GM12878 (cell line): ENCODE measurements around the gene OPCML. TPM values are rescaled to one million over a fixed set of nuclear protein-coding genes. Genes with fewer than 3 reads are reported as not detected.

Experiments
- ATAC-seq: fragments of 200-7000 bp; cut with Tn5 transposase; 3 replicates; pipeline ENCODE4 v1.9.1; 2020; ENCODE audit warnings: mild to moderate bottlenecking, moderate library complexity
- BruUV-seq: library from RNA; stranded (reverse); fragments of 400-500 nt; replicated peaks from 2 replicates; lab custom pipeline; 2021; lab: Mats Ljungman, UMichigan
- CTCF ChIA-PET: fragments of 300-600 bp; sonication (Branson Sonifier 250); formaldehyde crosslinking; extraction: SDS; loops from one replicate; lab custom pipeline; 2021; ENCODE audit warnings: inconsistent platforms; lab: Yijun Ruan, JAX
- POLR2A ChIA-PET: fragments of 350-600 bp; formaldehyde crosslinking; extraction: SDS; loops from one replicate; lab custom pipeline; 2021; ENCODE audit warnings: inconsistent platforms; lab: Charles Lee
- RAD21 ChIA-PET: fragments of 300-600 bp; sonication (Branson Sonifier 250); formaldehyde crosslinking; loops from one replicate; lab custom pipeline; 2023; ENCODE audit warnings: antibody characterized with exemption; ENCODE audit not compliant: unreplicated experiment; lab: Charles Lee
- SMC1A ChIA-PET: fragments of 300-600 bp; sonication (Branson Sonifier 250); formaldehyde crosslinking; loops from one replicate; lab custom pipeline; 2023; ENCODE audit not compliant: unreplicated experiment, uncharacterized antibody; lab: Charles Lee
- DNase-seq: peaks from one replicate; pipeline ENCODE4 v3.0.0-alpha.2; 2011; ENCODE audit warnings: low read depth, low spot score
- FAIRE-seq: peaks from 3 replicates; lab custom pipeline; 2011; peaks lifted over from hg19 to GRCh38; lab: Jason Lieb, UNC
- H2AFZ ChIP-seq: 2 replicates; pipeline ENCODE4 v1.6.0; 2011; ENCODE audit warnings: low read depth, low read length, control low read depth; ENCODE audit not compliant: control insufficient read depth
- H3K27ac ChIP-seq: 2 replicates; pipeline ENCODE4 v1.5.1; 2011; ENCODE audit warnings: control low read depth; ENCODE audit not compliant: control insufficient read depth, insufficient read depth
- H3K27me3 ChIP-seq, 2 experiments: replicated peaks in 1 of 2; 2 replicates each; pipeline versions ENCODE4 v1.6.0 to v1.6.1; 2011; ENCODE audit warnings: low read length in 1 of 2; ENCODE audit not compliant: control insufficient read depth in 2 of 2, insufficient read depth in 2 of 2
- H3K36me3 ChIP-seq, 2 experiments: 2 replicates each; pipeline ENCODE4 v1.5.1; 2011; ENCODE audit warnings: low read length in 1 of 2; ENCODE audit not compliant: control insufficient read depth in 2 of 2, insufficient read depth in 2 of 2
- H3K4me1 ChIP-seq: 2 replicates; pipeline ENCODE4 v1.6.1; 2011; ENCODE audit warnings: mild to moderate bottlenecking, low read length, moderate library complexity, mixed read lengths; ENCODE audit not compliant: control insufficient read depth, insufficient read depth
- H3K4me2 ChIP-seq: 2 replicates; pipeline ENCODE4 v1.6.0; 2011; ENCODE audit warnings: control low read depth; ENCODE audit not compliant: control insufficient read depth, insufficient read depth
- H3K4me3 ChIP-seq: fragments of 200-600 bp; sonication (generic); 2 replicates; pipeline ENCODE4 v1.5.1; 2016
- H3K79me2 ChIP-seq: 2 replicates; pipeline ENCODE4 v1.6.0; 2011; ENCODE audit warnings: low read length; ENCODE audit not compliant: control insufficient read depth, insufficient read depth
- H3K9ac ChIP-seq: 2 replicates; pipeline ENCODE4 v1.8.0; 2011; ENCODE audit warnings: low read length, control low read depth, mixed read lengths; ENCODE audit not compliant: control insufficient read depth, insufficient read depth
- H3K9me3 ChIP-seq: replicated peaks from 3 replicates; pipeline ENCODE4 v1.5.1; 2011; ENCODE audit warnings: mild to moderate bottlenecking, low read length; ENCODE audit not compliant: control insufficient read depth, insufficient read depth
- H4K20me1 ChIP-seq: 2 replicates; pipeline ENCODE4 v1.6.0; 2011; ENCODE audit not compliant: control insufficient read depth, insufficient read depth
- BACH1 ChIP-seq: fragments of 450-650 bp; IDR thresholded peaks from 2 replicates; pipeline ENCODE4 v1.6.1; 2017; ENCODE audit warnings: mild to moderate bottlenecking, borderline replicate concordance
- BCL11A ChIP-seq: IDR thresholded peaks from 2 replicates; pipeline ENCODE4 v1.6.1; 2011; ENCODE audit warnings: low read depth, low read length
- IKZF1 ChIP-seq: fragments of 450-650 bp; conservative IDR thresholded peaks from 2 replicates; pipeline ENCODE4 v1.6.1; 2017; ENCODE audit warnings: antibody characterized with exemption, mild to moderate bottlenecking
- JUND ChIP-seq: IDR thresholded peaks from 2 replicates; pipeline ENCODE4 v1.6.1; 2012; ENCODE audit warnings: low read depth, mild to moderate bottlenecking, low read length, improper control_type of control experiment, moderate library complexity
- KDM1A ChIP-seq: fragments of 200-600 bp; sonication (generic); IDR thresholded peaks from 2 replicates; pipeline ENCODE4 v1.6.1; 2016; ENCODE audit warnings: borderline replicate concordance
- NFYA ChIP-seq: IDR thresholded peaks from 2 replicates; pipeline ENCODE4 v1.6.1; 2011; ENCODE audit warnings: low read depth, mild to moderate bottlenecking, low read length, improper control_type of control experiment, borderline replicate concordance
- NFYB ChIP-seq: IDR thresholded peaks from 2 replicates; pipeline ENCODE4 v1.6.1; 2011; ENCODE audit warnings: low read depth, mild to moderate bottlenecking, low read length, improper control_type of control experiment, moderate library complexity; ENCODE audit not compliant: insufficient read depth
- NRF1 ChIP-seq: conservative IDR thresholded peaks from 2 replicates; pipeline ENCODE4 v1.6.1; 2011; ENCODE audit warnings: mild to moderate bottlenecking, low read depth, low read length, improper control_type of control experiment
- POLR2AphosphoS5 ChIP-seq: IDR thresholded peaks from 2 replicates; pipeline ENCODE4 v1.6.1; 2011; ENCODE audit warnings: mild to moderate bottlenecking, low read length, inconsistent platforms
- RB1 ChIP-seq: fragments of 450-650 bp; formaldehyde crosslinking; IDR thresholded peaks from 2 replicates; pipeline ENCODE4 v1.6.1; 2017; ENCODE audit warnings: mild to moderate bottlenecking, borderline replicate concordance
- ZNF622 ChIP-seq: fragments of 450-650 bp; IDR thresholded peaks from 2 replicates; pipeline ENCODE4 v1.6.1; 2017; ENCODE audit warnings: mild to moderate bottlenecking, inconsistent platforms
- WGBS: methylation state at CpG from one replicate; pipeline ENCODE4 v1.1.6; 2016; ENCODE audit warnings: low lambda C conversion rate; ENCODE audit not compliant: insufficient replicate concordance, insufficient coverage; ENCODE audit errors: missing lambda C conversion rate; 5-methylcytosine and 5-hydroxymethylcytosine counted together
- in situ Hi-C: fragments of 300-500 bp; cut with MboI; formaldehyde crosslinking; loops from 9 replicates; pipeline ENCODE4 v1.14.3; 2018; ENCODE audit warnings: mixed read lengths
- intact Hi-C: fragments of 100-400 bp; cut with micrococcal nuclease; formaldehyde crosslinking; loops from one replicate; pipeline ENCODE4 v1.14.2; 2022; ENCODE audit not compliant: unreplicated experiment
- polyA plus RNA-seq, 11 experiments: library from polyadenylated mRNA; depleted of rRNA in 4 of 11; unstranded in 6 of 11; stranded (reverse) in 5 of 11; fragments of >200 nt; fragmentation: Nextera tagmentation in 4 of 11; fragmentation: Illumina TruSeq in 1 of 11; extraction: Ambion mirVana in 4 of 11; extraction: Trizol in 1 of 11; gene quantifications; 1 replicate in 1 of 11; 2 replicates in 10 of 11; pipeline versions ENCODE4 v1.2.1 to v1.2.3, GENCODE V29; 2011 to 2016; ENCODE audit warnings: inconsistent platforms in 2 of 11, missing spikeins in 2 of 11, low read depth in 1 of 11
- total RNA-seq, 4 experiments: library from RNA; depleted of rRNA in 3 of 4; stranded (reverse); fragments of >200 nt in 3 of 4; fragmentation: Illumina TruSeq in 1 of 4; extraction: Trizol in 1 of 4; gene quantifications; 2 replicates each; pipeline versions ENCODE4 v1.2.1 to v1.2.3, GENCODE V29; 2013 to 2021
- TF ChIP-seq, protein P1 (sequence below): IDR thresholded peaks from 2 replicates; pipeline ENCODE4 v1.6.1; 2012; ENCODE audit warnings: low read depth, low read length, improper control_type of control experiment
- TF ChIP-seq, protein P2 (sequence below): fragments of 450-650 bp; formaldehyde crosslinking; IDR thresholded peaks from 2 replicates; pipeline ENCODE4 v1.4.0; 2022; ENCODE audit warnings: mild to moderate bottlenecking, moderate library complexity
- TF ChIP-seq, protein P3 (sequence below): fragments of 150-350 bp; IDR thresholded peaks from 2 replicates; pipeline ENCODE4 v1.6.1; 2014; ENCODE audit warnings: mild to moderate bottlenecking, low read depth, low read length
- TF ChIP-seq, protein P4 (sequence below): IDR thresholded peaks from 2 replicates; pipeline ENCODE4 v1.6.1; 2011; ENCODE audit warnings: low read depth, mild to moderate bottlenecking, low read length, moderate library complexity, borderline replicate concordance; ENCODE audit errors: extremely low read depth

OPCML gene
- total and polyA plus RNA-seq, 10 of the 15 experiments (the other 5 are each of a cell fraction or from before 2014, with no cell fraction given), result 0.84 TPM; not detected in 9

DNA sequence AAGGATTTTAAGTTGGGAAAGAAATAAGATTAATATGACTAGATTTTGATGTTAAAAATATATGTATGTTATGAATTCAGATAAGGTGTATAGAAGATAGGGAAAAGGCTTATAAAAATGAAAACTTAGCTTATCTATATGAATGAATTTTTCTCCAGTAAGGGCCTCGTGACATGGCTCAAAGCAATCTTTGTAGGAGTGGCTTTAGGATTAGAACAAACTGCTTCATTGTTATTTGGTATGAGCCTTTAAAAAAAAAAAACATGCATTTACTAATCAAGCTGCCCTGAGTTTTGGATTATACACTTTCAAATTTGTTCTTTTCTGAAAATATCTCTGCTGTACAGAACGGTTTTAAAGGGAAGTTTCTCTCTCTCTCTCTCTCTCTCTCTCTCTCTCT is 905.9 kb downstream of the OPCML start:
- SMC1A ChIA-PET, result no interaction called here
- Histone ChIP-seq H2AFZ (no peak overlapping the region), H3K4me2 (no peak overlapping the region), H3K79me2 (no peaks in the 10 kb centered on the region), H3K4me3 (no peak overlapping the region), H3K9me3 (no peaks in the 10 kb centered on the region), H3K9ac (no peak overlapping the region), H3K27ac (no peak overlapping the region), H3K27me3 (no peaks in the 10 kb centered on the region), H3K4me1 (no peaks in the 10 kb centered on the region), H3K36me3 (no peaks in the 10 kb centered on the region), H4K20me1 (no peaks in the 10 kb centered on the region)
- FAIRE-seq (no peak), ATAC-seq (no peak), DNase-seq (no peak)
- in situ Hi-C loops, result no loop called here
- RAD21 ChIA-PET, result no interaction called here
- no peak for TF ChIP-seq JUND
- TF ChIP-seq BACH1, result no peak
- TF ChIP-seq NFYA, result no peak
- TF ChIP-seq, protein P1, sequence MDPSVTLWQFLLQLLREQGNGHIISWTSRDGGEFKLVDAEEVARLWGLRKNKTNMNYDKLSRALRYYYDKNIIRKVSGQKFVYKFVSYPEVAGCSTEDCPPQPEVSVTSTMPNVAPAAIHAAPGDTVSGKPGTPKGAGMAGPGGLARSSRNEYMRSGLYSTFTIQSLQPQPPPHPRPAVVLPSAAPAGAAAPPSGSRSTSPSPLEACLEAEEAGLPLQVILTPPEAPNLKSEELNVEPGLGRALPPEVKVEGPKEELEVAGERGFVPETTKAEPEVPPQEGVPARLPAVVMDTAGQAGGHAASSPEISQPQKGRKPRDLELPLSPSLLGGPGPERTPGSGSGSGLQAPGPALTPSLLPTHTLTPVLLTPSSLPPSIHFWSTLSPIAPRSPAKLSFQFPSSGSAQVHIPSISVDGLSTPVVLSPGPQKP, result no peak
- no peak for TF ChIP-seq BCL11A
- TF ChIP-seq, protein P2, sequence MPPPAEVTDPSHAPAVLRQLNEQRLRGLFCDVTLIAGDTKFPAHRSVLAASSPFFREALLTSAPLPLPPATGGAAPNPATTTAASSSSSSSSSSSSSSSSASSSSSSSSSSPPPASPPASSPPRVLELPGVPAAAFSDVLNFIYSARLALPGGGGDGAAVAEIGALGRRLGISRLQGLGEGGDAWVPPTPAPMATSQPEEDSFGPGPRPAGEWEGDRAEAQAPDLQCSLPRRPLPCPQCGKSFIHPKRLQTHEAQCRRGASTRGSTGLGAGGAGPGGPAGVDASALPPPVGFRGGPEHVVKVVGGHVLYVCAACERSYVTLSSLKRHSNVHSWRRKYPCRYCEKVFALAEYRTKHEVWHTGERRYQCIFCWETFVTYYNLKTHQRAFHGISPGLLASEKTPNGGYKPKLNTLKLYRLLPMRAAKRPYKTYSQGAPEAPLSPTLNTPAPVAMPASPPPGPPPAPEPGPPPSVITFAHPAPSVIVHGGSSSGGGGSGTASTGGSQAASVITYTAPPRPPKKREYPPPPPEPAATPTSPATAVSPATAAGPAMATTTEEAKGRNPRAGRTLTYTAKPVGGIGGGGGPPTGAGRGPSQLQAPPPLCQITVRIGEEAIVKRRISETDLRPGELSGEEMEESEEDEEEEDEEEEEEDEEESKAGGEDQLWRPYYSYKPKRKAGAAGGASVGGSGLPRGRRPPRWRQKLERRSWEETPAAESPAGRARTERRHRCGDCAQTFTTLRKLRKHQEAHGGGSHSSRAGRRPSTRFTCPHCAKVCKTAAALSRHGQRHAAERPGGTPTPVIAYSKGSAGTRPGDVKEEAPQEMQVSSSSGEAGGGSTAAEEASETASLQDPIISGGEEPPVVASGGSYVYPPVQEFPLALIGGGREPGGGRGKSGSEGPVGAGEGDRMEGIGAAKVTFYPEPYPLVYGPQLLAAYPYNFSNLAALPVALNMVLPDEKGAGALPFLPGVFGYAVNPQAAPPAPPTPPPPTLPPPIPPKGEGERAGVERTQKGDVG, result no peak
- no peak for TF ChIP-seq POLR2AphosphoS5
- TF ChIP-seq, protein P3, sequence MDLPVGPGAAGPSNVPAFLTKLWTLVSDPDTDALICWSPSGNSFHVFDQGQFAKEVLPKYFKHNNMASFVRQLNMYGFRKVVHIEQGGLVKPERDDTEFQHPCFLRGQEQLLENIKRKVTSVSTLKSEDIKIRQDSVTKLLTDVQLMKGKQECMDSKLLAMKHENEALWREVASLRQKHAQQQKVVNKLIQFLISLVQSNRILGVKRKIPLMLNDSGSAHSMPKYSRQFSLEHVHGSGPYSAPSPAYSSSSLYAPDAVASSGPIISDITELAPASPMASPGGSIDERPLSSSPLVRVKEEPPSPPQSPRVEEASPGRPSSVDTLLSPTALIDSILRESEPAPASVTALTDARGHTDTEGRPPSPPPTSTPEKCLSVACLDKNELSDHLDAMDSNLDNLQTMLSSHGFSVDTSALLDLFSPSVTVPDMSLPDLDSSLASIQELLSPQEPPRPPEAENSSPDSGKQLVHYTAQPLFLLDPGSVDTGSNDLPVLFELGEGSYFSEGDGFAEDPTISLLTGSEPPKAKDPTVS, result no peak
- TF ChIP-seq RB1, result no peak
- TF ChIP-seq ZNF622, result no peak
- TF ChIP-seq KDM1A, result no peak
- TF ChIP-seq, protein P4, sequence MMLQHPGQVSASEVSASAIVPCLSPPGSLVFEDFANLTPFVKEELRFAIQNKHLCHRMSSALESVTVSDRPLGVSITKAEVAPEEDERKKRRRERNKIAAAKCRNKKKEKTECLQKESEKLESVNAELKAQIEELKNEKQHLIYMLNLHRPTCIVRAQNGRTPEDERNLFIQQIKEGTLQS, result no peak
- TF ChIP-seq NRF1, result no peak
- TF ChIP-seq NFYB, result no peak
- no peak for TF ChIP-seq IKZF1
- intact Hi-C loops, result no loop called here
- POLR2A ChIA-PET, result no interaction called here
- BruUV-seq, result no TSS peak
- CTCF ChIA-PET, result interaction anchor here (1.1 kb wide), 1 partner anchor 9 kb away, joined by 3 read pairs; no protein-coding TSS in a partner anchor
- WGBS, result 0% methylated on average over 2 of the region's 2 CpGs
